ENCODE results near the gene DNAJC13.
A peak's percentile ranks its signal among the peaks of the same experiment; 100 is the strongest.

The DNAJC13 gene

GRCh38 chr3:132542577-132542976 lies 125.3 kb downstream of the DNAJC13 start:
- peak overlapping the region; percentile 38 for H3K27ac ChIP-seq (replicated peaks)
- TF ChIP-seq CTCF (IDR thresholded peaks at IDR 0.05; ENCODE audit: insufficient read depth, low read length) (no peak), POLR2AphosphoS5 (IDR thresholded peaks at IDR 0.05; ENCODE audit: low read depth) (no peak), SPI1 (IDR thresholded peaks at IDR 0.05; ENCODE audit: borderline replicate concordance, low read depth) (no peak), REST (IDR thresholded peaks at IDR 0.05; ENCODE audit: insufficient replicate concordance, low read depth) (no peak), GABPA (IDR thresholded peaks at IDR 0.05; ENCODE audit: low read depth) (no peak)
- peak in 1 of 2 experiments; percentile 23 for DNase-seq (ENCODE audit: low read depth in 1 of 2, low spot score in 1 of 2)
- H3K4me3 ChIP-seq (replicated peaks; ENCODE audit: insufficient read depth, low read length): no peak overlapping the region
- no peaks in the 10 kb centered on the region for H3K27me3 ChIP-seq (ENCODE audit: insufficient read depth, poor library complexity, severe bottlenecking)

GRCh38 chr3:132543011-132543739 lies 125.9 kb downstream of the DNAJC13 start:
- peak overlapping the region; percentile 38 for H3K27ac ChIP-seq (replicated peaks)
- DNase-seq (ENCODE audit: low read depth in 1 of 2, low spot score in 1 of 2): peak; percentile 28 to 58
- no peak overlapping the region for H3K4me3 ChIP-seq (replicated peaks; ENCODE audit: insufficient read depth, low read length)
- H3K27me3 ChIP-seq (ENCODE audit: insufficient read depth, poor library complexity, severe bottlenecking): no peaks in the 10 kb centered on the region
- TF ChIP-seq REST (IDR thresholded peaks at IDR 0.05; ENCODE audit: insufficient replicate concordance, low read depth): no peak
- TF ChIP-seq SPI1 (IDR thresholded peaks at IDR 0.05; ENCODE audit: borderline replicate concordance, low read depth): peak; percentile 76; the same call in 1 of the 2 replicates

GRCh38 chr3:132544130-132544529 lies 126.8 kb downstream of the DNAJC13 start:
- no peaks in the 10 kb centered on the region for H3K27me3 ChIP-seq (ENCODE audit: insufficient read depth, poor library complexity, severe bottlenecking)
- TF ChIP-seq GABPA (IDR thresholded peaks at IDR 0.05; ENCODE audit: low read depth) (no peak), POLR2AphosphoS5 (IDR thresholded peaks at IDR 0.05; ENCODE audit: low read depth) (no peak), CTCF (IDR thresholded peaks at IDR 0.05; ENCODE audit: insufficient read depth, low read length) (no peak), REST (IDR thresholded peaks at IDR 0.05; ENCODE audit: insufficient replicate concordance, low read depth) (no peak), SPI1 (IDR thresholded peaks at IDR 0.05; ENCODE audit: borderline replicate concordance, low read depth) (no peak)

More at GRCh38 chr3:132544130-132544529, 126.8 kb downstream of the DNAJC13 start:
- DNase-seq (ENCODE audit: low read depth in 1 of 2, low spot score in 1 of 2): no peak
- no peak overlapping the region for H3K27ac ChIP-seq (replicated peaks)
- H3K4me3 ChIP-seq (replicated peaks; ENCODE audit: insufficient read depth, low read length): no peak overlapping the region

All from HL-60 (cell line).